ENCODE results near the gene PAAF1.

- TF ChIP-seq CTCF (conservative IDR thresholded peaks at IDR 0.05 in 1 of 2, IDR thresholded peaks at IDR 0.05 in 1 of 2; ENCODE audit: extremely low read depth in 1 of 2, insufficient read depth in 1 of 2, low read depth in 1 of 2, low read length in 2 of 2) = no peak
- TF ChIP-seq EZH2 (IDR thresholded peaks at IDR 0.05; ENCODE audit: borderline replicate concordance, low read length) = no peak
These were observed 17.1 kb upstream of the PAAF1 start for GRCh38 chr11:73859671-73860070.
